Left ventricle myocardium inferior (tissue), 1 donor: Measurements from ENCODE around the gene NINL. TPM values are rescaled to one million over a fixed set of nuclear protein-coding genes. Genes with fewer than 3 reads are reported as not detected.
A peak's percentile ranks its signal among the peaks of the same experiment; 100 is the strongest.

Experiments
- DNase-seq: peaks from one replicate; pipeline ENCODE4 v3.0.0-alpha.2; 2020
- H3K27ac ChIP-seq: fragments of 200-600 bp; replicated peaks from 2 replicates; pipeline ENCODE4 v1.8.0; 2021
- H3K27me3 ChIP-seq: fragments of 200-600 bp; 2 replicates; pipeline ENCODE4 v1.8.0; 2021; ENCODE audit warnings: low read depth
- H3K36me3 ChIP-seq: fragments of 200-600 bp; 2 replicates; pipeline ENCODE4 v1.8.0; 2021
- H3K4me1 ChIP-seq: fragments of 200-600 bp; 2 replicates; pipeline ENCODE4 v1.8.0; 2021
- H3K4me3 ChIP-seq: fragments of 200-600 bp; 2 replicates; pipeline ENCODE4 v1.8.0; 2021; ENCODE audit warnings: mild to moderate bottlenecking, moderate library complexity
- H3K9me3 ChIP-seq: fragments of 200-600 bp; replicated peaks from 2 replicates; pipeline ENCODE4 v1.8.0; 2021
- CTCF ChIP-seq: fragments of 200-600 bp; IDR thresholded peaks from 2 replicates; pipeline ENCODE4 v1.8.0; 2021; ENCODE audit warnings: antibody characterized with exemption, mild to moderate bottlenecking, borderline replicate concordance
- intact Hi-C: fragments of 100-400 bp; cut with micrococcal nuclease; formaldehyde crosslinking; loops from one replicate; pipeline ENCODE4 v1.11.0; 2022
- total RNA-seq: library from RNA; stranded (reverse); fragmentation: NEBNext Ultra II Directional; extraction: Animal tissue kit (Norgen Biotek cat#: 25700); gene quantifications from one replicate; pipeline ENCODE4 v1.2.1, GENCODE V29; 2021
- donor health status: DM: no; HTN: yes; CAD: no; lungs with severe emphysema.

NINL gene
- total RNA-seq, 1 donor from 2014 or later: 1.8 TPM

GRCh38 chr20:25408890-25409289, 176.4 kb downstream of the NINL start:
- no peak for TF ChIP-seq CTCF
- no peak overlapping the region for H3K27ac ChIP-seq
- no peaks in the 10 kb centered on the region for H3K36me3 ChIP-seq
- H3K4me1 ChIP-seq: peaks cover 17% of the 10 kb centered on the region
- H3K9me3 ChIP-seq: peaks cover 7% of the 10 kb centered on the region
- H3K27me3 ChIP-seq: no peaks in the 10 kb centered on the region
- H3K4me3 ChIP-seq: no peak overlapping the region
- DNase-seq: no peak
- intact Hi-C loops: no loop called here

GRCh38 chr20:25408170-25408547, 177.2 kb downstream of the NINL start:
- intact Hi-C loops: no loop called here
- Histone ChIP-seq H3K4me3 (peak overlapping the region; percentile 75), H3K27ac (no peak overlapping the region)

GRCh38 chr20:25407311-25408169, 177.8 kb downstream of the NINL start, which contains the start of gene GINS1:
Gene GINS1 (plus strand): TSS chr20:25407673. CDS start chr20:25407821, 148 bp downstream.
- peak within 1 kb of the TSS; percentile 22 for H3K27ac ChIP-seq

More at GRCh38 chr20:25408170-25408547, 177.2 kb downstream of the NINL start:
- H3K9me3 ChIP-seq: peaks cover 14% of the 10 kb centered on the region
- peaks cover 17% of the 10 kb centered on the region for H3K4me1 ChIP-seq
- no peaks in the 10 kb centered on the region for H3K27me3 ChIP-seq
- no peak for DNase-seq
- H3K36me3 ChIP-seq: no peaks in the 10 kb centered on the region
- TF ChIP-seq CTCF: no peak

More at GRCh38 chr20:25407311-25408169, 177.8 kb downstream of the NINL start, which contains the start of gene GINS1:
- no peaks in the 10 kb centered on the region for H3K36me3 ChIP-seq
- H3K4me1 ChIP-seq: peaks cover 17% of the 10 kb centered on the region
- intact Hi-C loops: no loop called here
- DNase-seq: peak; percentile 79
- H3K9me3 ChIP-seq: peaks cover 20% of the 10 kb centered on the region
- no peaks in the 10 kb centered on the region for H3K27me3 ChIP-seq
- no peak for TF ChIP-seq CTCF
- H3K4me3 ChIP-seq: peak within 1 kb of the TSS; percentile 75

Other genes starting within 250 kb of the NINL start
- 23.2 TPM for gene ABHD12, start 194.7 kb downstream of the NINL start, total RNA-seq
- gene GINS1, start 177.9 kb downstream of the NINL start, total RNA-seq: 0.41 TPM
- 2.7 TPM for gene NANP, start 38.5 kb upstream of the NINL start, total RNA-seq
- gene ZNF337, start 111.3 kb upstream of the NINL start, total RNA-seq: 6.3 TPM